SU-DHL-6 (cell line): ENCODE data around the gene SAPCD1.

Source experiments
- CTCF ChIP-seq: fragments of 200-600 bp; sonication (generic); IDR thresholded peaks from one replicate; pipeline ENCODE4 v1.5.1; 2017; ENCODE audit warnings: antibody characterized with exemption, mild to moderate bottlenecking, low read length, moderate library complexity; ENCODE audit not compliant: insufficient read depth, poor library complexity, severe bottlenecking
- EZH2phosphoT487 ChIP-seq: fragments of 200-600 bp; sonication (generic), shearing (Covaris generic); conservative IDR thresholded peaks from 2 replicates; pipeline ENCODE4 v1.6.1; 2018; ENCODE audit warnings: mild to moderate bottlenecking, antibody characterized with exemption, low read length, moderate library complexity, mixed read lengths

GRCh38 chr6:31734821-31735406 is 27.5 kb upstream of the SAPCD1 start:
- TF ChIP-seq CTCF (no peak), EZH2phosphoT487 (no peak)
